DOHH2 (cell line): Measurements from ENCODE around the gene COG4.

Experiments used
- H3F3A ChIP-seq: fragments of 200-600 bp; sonication (generic), shearing (Covaris generic); 2 replicates; pipeline ENCODE4 v1.6.0; 2016; ENCODE audit warnings: antibody characterized with exemption, mild to moderate bottlenecking; ENCODE audit not compliant: control insufficient read depth, insufficient read depth
- H3K27ac ChIP-seq: fragments of 200-600 bp; sonication (generic); 2 replicates; pipeline ENCODE4 v1.5.1; 2014; ENCODE audit warnings: low read depth, mild to moderate bottlenecking, low read length, moderate library complexity
- H3K27me3 ChIP-seq: fragments of 200-600 bp; sonication (generic); 2 replicates; pipeline ENCODE4 v1.6.1; 2014; ENCODE audit warnings: mild to moderate bottlenecking, low read length, mixed read lengths; ENCODE audit not compliant: control insufficient read depth
- H3K36me3 ChIP-seq: fragments of 200-600 bp; sonication (generic); 2 replicates; pipeline ENCODE4 v1.6.1; 2014; ENCODE audit warnings: mild to moderate bottlenecking, low read length, moderate library complexity, mixed read lengths; ENCODE audit not compliant: control insufficient read depth
- H3K4me1 ChIP-seq: fragments of 200-600 bp; sonication (generic); 2 replicates; pipeline ENCODE4 v1.6.1; 2014; ENCODE audit warnings: mild to moderate bottlenecking, low read length, mixed read lengths; ENCODE audit not compliant: control insufficient read depth
- H3K4me2 ChIP-seq: fragments of 200-600 bp; sonication (generic); 2 replicates; pipeline ENCODE4 v1.6.0; 2014; ENCODE audit warnings: mild to moderate bottlenecking, low read length, moderate library complexity
- H3K4me3 ChIP-seq: fragments of 200-600 bp; sonication (generic); 2 replicates; pipeline ENCODE4 v1.5.1; 2014; ENCODE audit warnings: mild to moderate bottlenecking, low read length, mixed read lengths
- H3K79me2 ChIP-seq: fragments of 200-600 bp; sonication (generic); 2 replicates; pipeline ENCODE4 v1.6.1; 2014; ENCODE audit warnings: mild to moderate bottlenecking, low read length, mixed read lengths; ENCODE audit not compliant: control insufficient read depth
- H3K9me2 ChIP-seq: fragments of 200-600 bp; sonication (generic); replicated peaks from 2 replicates; pipeline ENCODE4 v1.6.1; 2014; ENCODE audit warnings: mild to moderate bottlenecking, low read length, mixed read lengths; ENCODE audit not compliant: control insufficient read depth
- H3K9me3 ChIP-seq: fragments of 200-600 bp; sonication (generic); 2 replicates; pipeline ENCODE4 v1.6.1; 2014; ENCODE audit warnings: antibody characterized with exemption, low read length, mixed read lengths; ENCODE audit not compliant: control insufficient read depth, insufficient read depth
- H4K20me1 ChIP-seq: fragments of 200-600 bp; sonication (generic); 2 replicates; pipeline ENCODE4 v1.6.0; 2014; ENCODE audit warnings: low read depth, mild to moderate bottlenecking, antibody characterized with exemption, low read length, moderate library complexity; ENCODE audit not compliant: control insufficient read depth, insufficient read depth
- EZH2phosphoT487 ChIP-seq: fragments of 200-600 bp; sonication (generic); IDR thresholded peaks from 2 replicates; pipeline ENCODE4 v1.6.1; 2017; ENCODE audit warnings: borderline replicate concordance, mild to moderate bottlenecking, antibody characterized with exemption, low read length, moderate library complexity, mixed read lengths
- TF ChIP-seq, protein P1 (sequence below): fragments of 200-600 bp; sonication (generic); IDR thresholded peaks from one replicate; pipeline ENCODE4 v1.5.1; 2014; ENCODE audit warnings: antibody characterized with exemption, mild to moderate bottlenecking, low read depth, low read length; ENCODE audit not compliant: poor library complexity, severe bottlenecking

COG4 gene

DNA sequence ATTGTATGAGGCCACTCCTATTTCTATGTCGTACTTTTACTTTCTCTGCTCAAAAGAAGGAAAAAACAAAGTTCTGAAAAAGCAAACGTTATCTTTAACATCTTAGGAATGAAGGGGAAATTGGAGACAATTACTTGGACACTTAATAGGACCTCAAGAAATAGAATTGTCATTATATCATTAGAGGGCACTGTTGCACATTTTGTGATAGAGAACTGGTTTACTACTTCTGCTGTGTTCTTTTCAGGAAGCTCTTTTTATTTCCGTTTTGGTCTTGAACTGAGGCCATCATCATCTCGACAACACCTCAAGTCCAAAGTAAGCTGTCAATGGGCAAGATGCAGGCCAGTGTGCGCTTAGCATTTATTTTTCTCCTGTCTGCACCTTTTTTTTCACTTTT is 14.6 kb downstream of the COG4 start:
- Histone ChIP-seq H3K9me2 (no peaks in the 10 kb centered on the region), H3K4me2 (peak overlapping the region; percentile 50), H3K4me1 (peaks cover 37% of the 10 kb centered on the region), H3K9me3 (no peaks in the 10 kb centered on the region), H3K27ac (peak overlapping the region; percentile 37), H3K27me3 (no peaks in the 10 kb centered on the region), H3K79me2 (peaks cover 4% of the 10 kb centered on the region), H3F3A (0 out of 2 replicates have a peak, but pooled peaks cover 5% of the 10 kb centered on the region), H4K20me1 (no peaks in the 10 kb centered on the region), H3K36me3 (peaks cover 53% of the 10 kb centered on the region), H3K4me3 (peak overlapping the region; percentile 17)
- TF ChIP-seq EZH2phosphoT487 = no peak
- TF ChIP-seq, protein P1, sequence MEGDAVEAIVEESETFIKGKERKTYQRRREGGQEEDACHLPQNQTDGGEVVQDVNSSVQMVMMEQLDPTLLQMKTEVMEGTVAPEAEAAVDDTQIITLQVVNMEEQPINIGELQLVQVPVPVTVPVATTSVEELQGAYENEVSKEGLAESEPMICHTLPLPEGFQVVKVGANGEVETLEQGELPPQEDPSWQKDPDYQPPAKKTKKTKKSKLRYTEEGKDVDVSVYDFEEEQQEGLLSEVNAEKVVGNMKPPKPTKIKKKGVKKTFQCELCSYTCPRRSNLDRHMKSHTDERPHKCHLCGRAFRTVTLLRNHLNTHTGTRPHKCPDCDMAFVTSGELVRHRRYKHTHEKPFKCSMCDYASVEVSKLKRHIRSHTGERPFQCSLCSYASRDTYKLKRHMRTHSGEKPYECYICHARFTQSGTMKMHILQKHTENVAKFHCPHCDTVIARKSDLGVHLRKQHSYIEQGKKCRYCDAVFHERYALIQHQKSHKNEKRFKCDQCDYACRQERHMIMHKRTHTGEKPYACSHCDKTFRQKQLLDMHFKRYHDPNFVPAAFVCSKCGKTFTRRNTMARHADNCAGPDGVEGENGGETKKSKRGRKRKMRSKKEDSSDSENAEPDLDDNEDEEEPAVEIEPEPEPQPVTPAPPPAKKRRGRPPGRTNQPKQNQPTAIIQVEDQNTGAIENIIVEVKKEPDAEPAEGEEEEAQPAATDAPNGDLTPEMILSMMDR = peak; percentile 61

DNA sequence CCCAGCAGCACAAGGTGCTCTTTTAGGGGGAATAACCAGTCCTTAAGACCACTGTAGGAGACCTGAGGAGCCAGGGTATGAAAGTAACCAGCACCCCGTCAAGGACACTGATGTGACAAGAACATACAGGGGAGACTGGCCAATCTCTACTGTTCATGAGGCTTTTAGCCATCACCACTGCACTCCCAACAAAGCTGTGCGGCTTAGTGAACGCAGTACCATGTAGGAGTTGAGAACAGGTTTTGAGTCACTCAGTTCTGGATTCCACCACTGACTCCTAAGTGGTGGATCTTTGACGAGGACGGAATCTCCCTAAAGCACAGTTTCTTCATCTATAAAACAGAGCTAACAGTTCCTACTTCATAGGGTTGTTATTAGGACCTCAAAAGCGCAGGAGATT is 26.8 kb downstream of the COG4 start:
- Histone ChIP-seq H3K27ac (no peak overlapping the region), H3K9me3 (no peaks in the 10 kb centered on the region), H3K27me3 (no peaks in the 10 kb centered on the region), H3K9me2 (no peaks in the 10 kb centered on the region), H3K4me1 (peaks cover 21% of the 10 kb centered on the region), H3F3A (peaks cover 2% of the 10 kb centered on the region; the same call in 1 of the 2 replicates), H3K4me2 (no peak overlapping the region), H4K20me1 (no peaks in the 10 kb centered on the region), H3K4me3 (no peak overlapping the region), H3K79me2 (no peaks in the 10 kb centered on the region), H3K36me3 (peaks cover 60% of the 10 kb centered on the region)
- TF ChIP-seq, protein P1 = no peak
- TF ChIP-seq EZH2phosphoT487 = no peak

DNA sequence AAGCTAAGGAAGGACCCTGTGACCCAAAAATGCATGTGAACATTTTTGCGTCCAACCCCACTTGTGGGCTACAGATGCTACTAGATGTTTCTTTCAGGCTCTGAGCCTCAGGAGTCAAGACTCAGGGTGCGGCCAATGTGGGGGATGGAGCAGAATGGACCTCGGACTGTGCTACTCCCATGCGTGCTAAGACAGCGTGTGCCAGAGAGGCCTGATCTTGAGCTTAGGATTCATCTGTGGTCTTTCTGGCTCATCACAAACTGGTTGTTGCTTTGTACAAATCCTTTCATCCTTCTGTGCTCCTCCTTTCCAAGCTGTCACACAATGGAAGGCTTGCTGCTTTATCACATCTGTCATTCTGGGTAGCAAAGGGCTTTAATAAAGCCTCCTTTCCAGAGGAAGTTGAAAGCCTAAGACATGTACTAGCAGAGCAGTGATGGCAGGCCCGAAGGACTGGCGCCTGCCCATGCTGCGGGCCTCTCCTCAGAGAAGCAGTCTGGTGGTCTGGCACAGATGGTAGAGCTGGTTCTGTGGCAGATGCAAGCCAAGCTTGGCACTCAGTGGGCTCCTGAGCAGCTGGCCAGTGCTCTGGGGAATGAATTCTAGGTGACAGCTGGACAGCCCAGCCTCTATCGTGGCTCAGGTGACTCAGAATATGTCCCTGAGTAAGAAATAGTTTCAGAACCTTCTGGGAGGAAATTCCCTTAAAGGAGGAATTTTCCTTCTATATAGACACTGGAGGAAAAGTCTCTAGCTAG is 27.8 kb downstream of the COG4 start:
- no peaks in the 10 kb centered on the region for H3K9me2 ChIP-seq
- peaks cover 2% of the 10 kb centered on the region; the same call in 1 of the 2 replicates for H3F3A ChIP-seq
- peaks cover 22% of the 10 kb centered on the region for H3K4me1 ChIP-seq
- no peaks in the 10 kb centered on the region for H3K9me3 ChIP-seq
- no peaks in the 10 kb centered on the region for H4K20me1 ChIP-seq
- H3K4me2 ChIP-seq = no peak overlapping the region
- no peak overlapping the region for H3K4me3 ChIP-seq
- TF ChIP-seq, protein P1 = no peak
- no peak for TF ChIP-seq EZH2phosphoT487
- H3K36me3 ChIP-seq = peaks cover 60% of the 10 kb centered on the region
- H3K27me3 ChIP-seq = no peaks in the 10 kb centered on the region
- H3K27ac ChIP-seq = no peak overlapping the region
- no peaks in the 10 kb centered on the region for H3K79me2 ChIP-seq
